HFFc6 (cell line): ENCODE data around the gene TRAF1. TPM values are rescaled to one million over a fixed set of nuclear protein-coding genes. Genes with fewer than 3 reads are reported as not detected.
A peak's percentile ranks its signal among the peaks of the same experiment; 100 is the strongest.

Experiments used
- DNase-seq: peaks from one replicate; pipeline ENCODE4 v3.0.0-alpha.2; 2018
- H3K27ac Mint-ChIP-seq: 2 replicates; pipeline ENCODE4 v1.8.0; 2020; ENCODE audit warnings: mild to moderate bottlenecking, mixed read lengths
- H3K27me3 Mint-ChIP-seq: 2 replicates; pipeline ENCODE4 v1.8.0; 2021; ENCODE audit warnings: mild to moderate bottlenecking, moderate library complexity, mixed read lengths; ENCODE audit not compliant: insufficient read depth
- H3K36me3 Mint-ChIP-seq: 2 replicates; pipeline ENCODE4 v1.8.0; 2021; ENCODE audit warnings: low read depth, mixed read lengths
- H3K4me1 Mint-ChIP-seq: 2 replicates; pipeline ENCODE4 v1.8.0; 2020; ENCODE audit warnings: low read depth, mixed read lengths
- H3K4me3 Mint-ChIP-seq: 2 replicates; pipeline ENCODE4 v1.8.0; 2020; ENCODE audit warnings: mild to moderate bottlenecking, moderate library complexity, mixed read lengths
- H3K9me3 Mint-ChIP-seq: 2 replicates; pipeline ENCODE4 v1.8.0; 2020; ENCODE audit warnings: mild to moderate bottlenecking, mixed read lengths
- total RNA-seq, 6 experiments: library from RNA; stranded (reverse); fragmentation: NEBNext Ultra II Directional; extraction: Animal tissue kit (Norgen Biotek cat#: 25700); gene quantifications; 2 replicates in 1 of 6; 3 replicates in 5 of 6; pipeline ENCODE4 v1.2.3, GENCODE V29; 2021
- TF ChIP-seq, protein P1 (sequence below): fragments of 200-600 bp; sonication (generic); IDR thresholded peaks from 2 replicates; pipeline ENCODE4 v1.5.0; 2021; ENCODE audit warnings: antibody characterized with exemption, mild to moderate bottlenecking

The TRAF1 gene
- total RNA-seq, 6 experiments from 2014 or later = 0.54 to 1.0 (median 0.87) TPM

DNA sequence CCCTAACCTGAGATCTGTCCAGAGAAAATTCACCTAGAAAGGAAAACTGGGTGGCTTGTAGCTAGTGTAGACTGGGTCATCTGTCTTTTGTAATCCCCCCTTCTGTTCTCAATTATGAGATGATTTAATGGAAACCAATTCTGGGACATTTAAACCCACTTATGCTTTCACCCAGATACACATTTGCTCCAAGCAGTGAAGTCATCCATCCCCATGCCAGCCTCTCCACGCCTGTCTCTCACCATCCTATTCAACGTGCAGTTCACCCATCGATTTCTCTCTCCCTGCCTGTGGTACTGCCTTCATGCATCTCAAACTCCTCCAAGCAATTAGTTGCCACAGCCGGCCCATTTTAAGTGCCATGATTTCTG is 51.4 kb downstream of the TRAF1 start:
- Mint-ChIP-seq H3K27me3 (peaks cover 3% of the 10 kb centered on the region), H3K9me3 (no peaks in the 10 kb centered on the region), H3K4me3 (peak overlapping the region; percentile 87), H3K4me1 (peaks cover 41% of the 10 kb centered on the region), H3K27ac (peak overlapping the region; percentile 92), H3K36me3 (peaks cover 31% of the 10 kb centered on the region)
- TF ChIP-seq, protein P1, sequence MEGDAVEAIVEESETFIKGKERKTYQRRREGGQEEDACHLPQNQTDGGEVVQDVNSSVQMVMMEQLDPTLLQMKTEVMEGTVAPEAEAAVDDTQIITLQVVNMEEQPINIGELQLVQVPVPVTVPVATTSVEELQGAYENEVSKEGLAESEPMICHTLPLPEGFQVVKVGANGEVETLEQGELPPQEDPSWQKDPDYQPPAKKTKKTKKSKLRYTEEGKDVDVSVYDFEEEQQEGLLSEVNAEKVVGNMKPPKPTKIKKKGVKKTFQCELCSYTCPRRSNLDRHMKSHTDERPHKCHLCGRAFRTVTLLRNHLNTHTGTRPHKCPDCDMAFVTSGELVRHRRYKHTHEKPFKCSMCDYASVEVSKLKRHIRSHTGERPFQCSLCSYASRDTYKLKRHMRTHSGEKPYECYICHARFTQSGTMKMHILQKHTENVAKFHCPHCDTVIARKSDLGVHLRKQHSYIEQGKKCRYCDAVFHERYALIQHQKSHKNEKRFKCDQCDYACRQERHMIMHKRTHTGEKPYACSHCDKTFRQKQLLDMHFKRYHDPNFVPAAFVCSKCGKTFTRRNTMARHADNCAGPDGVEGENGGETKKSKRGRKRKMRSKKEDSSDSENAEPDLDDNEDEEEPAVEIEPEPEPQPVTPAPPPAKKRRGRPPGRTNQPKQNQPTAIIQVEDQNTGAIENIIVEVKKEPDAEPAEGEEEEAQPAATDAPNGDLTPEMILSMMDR = no peak
- no peak for DNase-seq

DNA sequence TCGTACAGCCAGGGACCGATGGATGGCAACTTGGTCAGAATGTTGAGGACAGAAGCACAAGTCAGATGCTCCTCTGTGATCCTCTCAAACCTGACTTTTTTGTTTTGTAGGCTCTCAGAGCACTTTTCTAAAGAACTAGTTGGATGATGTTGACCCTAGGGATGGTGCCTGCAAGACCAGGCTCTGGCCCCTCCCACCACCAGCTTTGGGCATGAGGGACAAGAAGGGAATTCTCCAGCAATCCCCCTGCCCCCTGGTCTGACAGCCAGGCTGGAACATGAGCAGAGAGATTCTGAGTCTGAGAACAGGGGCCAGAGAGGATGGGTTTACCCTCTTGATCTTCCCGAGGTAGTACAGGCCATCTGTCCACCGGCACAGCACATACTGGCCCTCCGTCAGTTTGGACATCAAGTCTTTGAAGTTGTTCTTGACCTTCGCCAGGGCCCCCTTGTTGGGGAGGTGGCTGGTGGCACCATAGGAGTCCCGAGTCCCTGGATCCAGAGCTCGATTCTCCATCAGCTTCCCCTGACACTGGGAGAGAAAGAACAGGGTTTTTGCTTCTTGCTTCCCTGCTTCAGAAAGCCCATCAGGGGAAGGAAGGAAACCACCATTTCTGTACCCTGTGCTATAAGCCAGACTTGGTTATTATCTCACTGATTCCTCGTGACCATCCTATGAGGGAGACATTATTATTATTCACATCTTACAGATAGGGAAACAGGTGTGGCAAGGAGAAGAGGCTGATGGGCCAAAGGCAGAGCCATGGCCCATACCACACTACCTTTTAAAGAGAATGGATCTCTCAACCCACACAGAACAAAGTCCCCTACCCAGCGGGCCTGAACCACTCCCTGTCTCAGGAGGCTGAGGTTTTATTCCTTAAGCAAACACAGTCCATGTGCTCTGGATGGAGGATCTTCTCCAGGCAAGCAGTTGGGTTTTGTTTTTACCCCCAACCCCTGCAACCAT is 52.1 kb downstream of the TRAF1 start:
- DNase-seq = no peak
- peak overlapping the region; percentile 92; the same call in 1 of the 2 replicates for H3K27ac Mint-ChIP-seq
- TF ChIP-seq, protein P1 = no peak
- peak overlapping the region; percentile 87; the same call in 1 of the 2 replicates for H3K4me3 Mint-ChIP-seq
- peaks cover 3% of the 10 kb centered on the region for H3K27me3 Mint-ChIP-seq
- H3K4me1 Mint-ChIP-seq = peaks cover 44% of the 10 kb centered on the region
- H3K36me3 Mint-ChIP-seq = peaks cover 31% of the 10 kb centered on the region
- H3K9me3 Mint-ChIP-seq = no peaks in the 10 kb centered on the region

DNA sequence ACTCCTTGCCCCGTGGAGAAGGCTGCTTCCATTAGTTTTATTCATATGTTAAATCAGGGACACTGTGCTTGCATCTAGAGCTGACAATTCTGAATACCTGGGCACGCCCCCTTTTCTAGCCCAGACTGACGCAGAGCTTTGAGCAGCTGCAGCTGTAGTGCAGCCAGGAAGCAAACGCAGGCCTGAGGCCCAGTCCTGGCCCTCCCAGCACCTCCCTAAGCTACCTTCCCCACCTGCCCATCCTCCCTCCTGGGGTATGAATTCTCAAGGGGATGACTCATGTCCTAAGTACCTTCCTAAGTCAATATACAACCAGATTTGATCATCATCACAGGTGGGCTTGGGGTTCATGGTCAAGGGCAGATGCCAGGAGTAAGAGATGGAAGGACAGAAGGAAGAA is 53.1 kb downstream of the TRAF1 start:
- TF ChIP-seq, protein P1 = no peak
- H3K36me3 Mint-ChIP-seq = peaks cover 31% of the 10 kb centered on the region
- peaks cover 48% of the 10 kb centered on the region for H3K4me1 Mint-ChIP-seq
- no peak overlapping the region for H3K4me3 Mint-ChIP-seq
- H3K27ac Mint-ChIP-seq = peak overlapping the region; percentile 47; the same call in 1 of the 2 replicates
- H3K27me3 Mint-ChIP-seq = peaks cover 3% of the 10 kb centered on the region
- DNase-seq = no peak
- H3K9me3 Mint-ChIP-seq = no peaks in the 10 kb centered on the region

DNA sequence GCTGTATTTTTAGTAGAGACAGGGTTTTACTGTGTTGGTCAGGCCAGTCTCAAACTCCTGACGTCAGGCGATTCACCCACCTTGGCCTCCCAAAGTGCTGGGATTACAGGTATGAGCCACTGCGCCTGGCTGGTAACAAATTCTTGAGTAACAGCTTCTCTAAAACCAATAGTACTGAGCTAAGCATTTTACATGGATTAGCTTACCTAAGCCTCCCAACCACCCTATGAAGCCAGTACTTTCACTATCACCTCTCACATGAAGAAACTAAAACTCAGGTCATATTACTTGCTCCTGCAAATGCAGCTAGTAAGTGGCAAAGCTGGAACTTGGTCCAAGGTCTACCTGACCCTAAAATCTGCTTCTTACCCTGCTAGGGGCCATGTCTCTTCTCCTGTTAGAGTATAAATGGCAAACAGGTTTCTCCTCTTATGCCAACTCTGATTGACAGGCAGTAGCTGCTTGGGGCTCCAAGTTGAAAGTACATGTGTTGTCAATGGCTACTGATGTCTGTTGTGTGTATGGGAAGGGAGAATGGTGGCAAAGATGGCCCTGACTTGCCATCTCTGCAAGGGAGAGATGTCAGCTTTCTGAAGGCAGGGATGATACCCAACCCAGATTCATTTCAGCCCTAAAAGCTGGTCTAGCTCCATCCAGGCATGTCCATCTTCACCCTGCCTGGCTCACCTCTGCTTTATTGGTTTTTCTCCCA is 53.6 kb downstream of the TRAF1 start:
- H3K27me3 Mint-ChIP-seq = peaks cover 1% of the 10 kb centered on the region; the same call in 1 of the 2 replicates
- peaks cover 35% of the 10 kb centered on the region for H3K36me3 Mint-ChIP-seq
- H3K4me3 Mint-ChIP-seq = no peak overlapping the region
- TF ChIP-seq, protein P1 = no peak
- no peaks in the 10 kb centered on the region for H3K9me3 Mint-ChIP-seq
- peaks cover 47% of the 10 kb centered on the region for H3K4me1 Mint-ChIP-seq
- DNase-seq = no peak
- H3K27ac Mint-ChIP-seq = peak overlapping the region; percentile 47; the same call in 1 of the 2 replicates

DNA sequence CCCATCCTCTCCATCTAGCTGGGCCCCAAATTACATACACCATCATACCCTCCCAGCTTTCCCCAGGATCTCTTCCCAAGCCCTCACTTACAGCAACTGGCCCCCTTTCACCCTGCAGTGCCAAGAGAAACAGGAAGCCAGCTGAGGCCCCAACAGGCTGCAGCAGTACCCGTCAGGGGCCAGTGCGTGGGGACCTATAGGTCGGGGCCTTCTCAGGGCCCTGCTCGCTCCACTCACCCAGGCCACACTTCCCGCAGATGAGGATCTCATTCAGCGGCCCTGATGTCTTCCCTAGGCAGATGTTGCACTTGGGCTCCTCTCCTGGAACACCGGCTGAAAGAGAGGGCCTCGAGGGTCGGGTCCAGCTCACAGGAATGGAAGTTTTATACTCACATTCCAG is 56.4 kb downstream of the TRAF1 start:
- H3K9me3 Mint-ChIP-seq = no peaks in the 10 kb centered on the region
- H3K36me3 Mint-ChIP-seq = peaks cover 29% of the 10 kb centered on the region
- H3K4me1 Mint-ChIP-seq = peaks cover 34% of the 10 kb centered on the region
- no peaks in the 10 kb centered on the region; the same call in 1 of the 2 replicates for H3K27me3 Mint-ChIP-seq
- no peak for DNase-seq
- TF ChIP-seq, protein P1 = no peak
- no peak overlapping the region for H3K27ac Mint-ChIP-seq
- H3K4me3 Mint-ChIP-seq = no peak overlapping the region
